GM10248 (cell line): ENCODE measurements around the gene MUC5AC.
"Not testable (repeated sequence)": the region's sequence is repeated elsewhere in the genome, so short reads cannot be mapped to it uniquely, and the experiment has no call there.

Source experiments
- CTCF ChIA-PET: fragments of 300-600 bp; sonication (Branson Sonifier 250); formaldehyde crosslinking; extraction: SDS; loops from one replicate; lab custom pipeline; 2021; ENCODE audit warnings: antibody characterized with exemption; lab: Yijun Ruan, JAX
- POLR2A ChIA-PET: fragments of 350-650 bp; sonication (Branson Sonifier 250); formaldehyde crosslinking; extraction: SDS; loops from one replicate; lab custom pipeline; 2020; ENCODE audit warnings: antibody characterized with exemption; lab: Yijun Ruan, JAX
- DNase-seq: peaks from one replicate; pipeline ENCODE4 v3.0.0; 2012; ENCODE audit errors: extremely low spot score
- CTCF ChIP-seq: IDR thresholded peaks from 2 replicates; pipeline ENCODE4 v1.5.1; 2012; ENCODE audit warnings: mild to moderate bottlenecking, low read depth; ENCODE audit errors: extremely low read depth, missing control alignments, control extremely low read depth

The MUC5AC gene

GRCh38 chr11:1162491-1163311 lies 4.9 kb downstream of the MUC5AC start:
- ChIA-PET POLR2A (no interaction called here), CTCF (no interaction called here)
- peak; percentile 20 for DNase-seq
- TF ChIP-seq CTCF, result no peak

GRCh38 chr11:1163321-1163910 lies 5.7 kb downstream of the MUC5AC start:
- ChIA-PET CTCF (no interaction called here), POLR2A (no interaction called here)
- peak; percentile 19 for DNase-seq
- no peak for TF ChIP-seq CTCF

GRCh38 chr11:1163911-1164735 lies 6.4 kb downstream of the MUC5AC start:
- peak; percentile 13 for DNase-seq
- ChIA-PET CTCF (no interaction called here), POLR2A (no interaction called here)
- TF ChIP-seq CTCF, result no peak

- CTCF ChIA-PET, POLR2A ChIA-PET: not testable (repeated sequence)
Measured at GRCh38 chr11:1164779-1165255, 7.1 kb downstream of the MUC5AC start.

GRCh38 chr11:1165256-1166041 lies 7.7 kb downstream of the MUC5AC start:
- CTCF ChIA-PET, result no interaction called here
- no peak for TF ChIP-seq CTCF

More at GRCh38 chr11:1164779-1165255, 7.1 kb downstream of the MUC5AC start:
- not testable (repeated sequence) for DNase-seq

GRCh38 chr11:1167256-1167655 lies 9.5 kb downstream of the MUC5AC start:
- no peak for TF ChIP-seq CTCF
- no peak for DNase-seq
- CTCF ChIA-PET, result no interaction called here
- POLR2A ChIA-PET, result no interaction called here

More at GRCh38 chr11:1165256-1166041, 7.7 kb downstream of the MUC5AC start:
- peak; percentile 10 for DNase-seq
- POLR2A ChIA-PET, result no interaction called here
